ENCODE data around the gene SMIM21. TPM values are rescaled to one million over a fixed set of nuclear protein-coding genes. Genes with fewer than 3 reads are reported as not detected.

The SMIM21 gene
- not detected for total RNA-seq

DNA sequence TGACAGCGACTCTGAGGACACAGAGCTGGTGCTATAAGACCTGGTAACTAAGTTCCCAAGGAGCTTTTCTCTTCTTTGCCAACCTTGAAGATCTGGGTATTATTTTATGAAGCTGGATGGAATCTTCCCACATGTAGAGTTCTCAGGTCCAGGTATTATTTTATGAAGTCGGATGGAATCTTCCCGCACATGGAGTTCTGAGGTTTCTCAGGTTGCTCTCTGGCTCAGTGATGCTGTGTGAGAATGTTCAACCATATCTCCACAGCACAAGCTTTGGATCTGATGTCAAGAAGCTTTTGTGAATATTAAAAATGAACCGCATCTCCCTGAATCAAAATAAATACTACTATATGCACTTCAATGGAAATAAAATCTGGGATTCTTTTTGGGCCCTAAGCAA, at the start of gene SMIM21:
Gene SMIM21, minus strand, starts transcription at position 101 of the 400 bp plus-strand sequence. CDS start 140 bp downstream, outside the sequence.
- no peak for DNase-seq

GRCh38 chr18:75475228-75475627, 47.7 kb upstream of the SMIM21 start:
- no peak for DNase-seq

GRCh38 chr18:75474332-75474731, 46.8 kb upstream of the SMIM21 start:
- no peak for DNase-seq

DNA sequence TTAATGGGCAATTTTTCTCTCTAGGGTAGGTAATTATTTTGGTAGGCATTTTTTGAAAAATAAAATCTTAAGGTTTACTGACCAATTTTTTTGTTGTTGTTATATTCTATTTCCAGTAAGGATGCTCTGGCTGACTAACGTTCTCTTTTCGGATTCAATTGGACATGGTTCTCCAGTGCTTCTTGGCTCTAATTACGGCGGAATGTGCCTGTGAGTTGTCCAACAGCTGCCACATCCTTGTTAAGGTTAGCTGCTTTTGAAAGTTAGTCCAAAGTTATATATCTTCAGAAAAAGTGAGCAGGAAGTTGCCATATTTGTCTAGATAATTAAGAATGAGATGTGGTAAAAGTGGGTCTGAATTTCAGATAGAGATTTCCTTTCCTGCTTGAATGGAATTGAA, 45.8 kb upstream of the SMIM21 start:
- DNase-seq = no peak

GRCh38 chr18:75472906-75473305, 45.4 kb upstream of the SMIM21 start:
- no peak for DNase-seq

DNA sequence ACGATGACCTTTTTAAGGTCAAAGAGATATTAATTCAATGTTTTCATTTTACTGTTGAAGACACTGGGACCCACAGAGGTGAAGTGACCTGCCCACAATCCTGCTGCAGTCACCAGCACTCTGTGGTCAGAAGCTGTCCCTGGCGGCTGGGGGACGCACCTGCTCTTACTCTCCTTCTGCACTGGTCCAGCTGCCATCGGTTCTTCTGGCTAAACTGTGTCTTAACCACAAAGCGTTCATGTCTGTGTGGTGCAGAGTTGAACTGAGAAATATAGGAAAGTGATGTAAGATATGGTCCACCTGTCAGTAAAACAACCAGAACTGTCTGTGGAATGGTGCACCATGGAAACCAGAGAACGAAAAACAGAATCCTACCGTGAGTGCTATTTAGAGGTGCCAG, 44.9 kb upstream of the SMIM21 start:
- no peak for DNase-seq

DNA sequence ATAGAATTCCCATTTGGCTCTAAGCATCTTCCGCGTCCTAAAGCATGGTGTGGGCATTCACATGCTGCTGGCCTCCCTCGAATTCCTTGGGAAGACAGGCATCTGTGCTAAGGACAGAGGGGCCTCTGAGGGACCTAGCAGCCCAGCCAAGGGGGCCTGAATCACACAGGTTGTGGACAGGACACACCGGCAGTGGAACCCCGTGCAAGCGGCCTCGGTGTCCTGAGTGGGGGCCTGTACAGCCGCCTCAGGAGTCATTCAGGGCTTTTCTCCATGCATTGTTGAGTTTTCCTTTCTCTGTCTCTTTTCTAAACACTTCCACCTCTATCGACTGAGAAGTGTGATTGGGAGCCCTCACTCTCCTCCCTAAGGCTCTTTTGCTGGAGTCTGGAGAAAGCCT, 44.3 kb upstream of the SMIM21 start:
- DNase-seq = no peak

DNA sequence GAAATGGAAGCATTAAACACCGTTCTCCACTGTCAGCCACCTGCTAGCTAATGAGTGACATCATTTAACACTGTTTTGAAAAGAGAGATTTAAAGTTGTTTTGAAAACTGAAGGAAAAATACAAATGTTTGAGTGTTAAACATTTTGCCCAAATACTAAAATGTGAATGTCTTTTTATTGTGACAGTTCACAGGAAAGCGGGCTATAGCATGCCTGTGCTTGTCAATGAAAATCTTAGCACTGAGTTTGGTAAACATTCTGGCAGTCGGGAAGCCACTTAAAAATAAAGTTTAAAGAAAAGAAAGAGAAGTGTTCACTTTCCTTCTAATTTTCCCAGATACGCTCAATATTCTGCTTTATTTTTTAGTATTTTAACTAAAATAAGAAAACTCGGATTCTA, 40.3 kb upstream of the SMIM21 start:
- no peak for DNase-seq

DNA sequence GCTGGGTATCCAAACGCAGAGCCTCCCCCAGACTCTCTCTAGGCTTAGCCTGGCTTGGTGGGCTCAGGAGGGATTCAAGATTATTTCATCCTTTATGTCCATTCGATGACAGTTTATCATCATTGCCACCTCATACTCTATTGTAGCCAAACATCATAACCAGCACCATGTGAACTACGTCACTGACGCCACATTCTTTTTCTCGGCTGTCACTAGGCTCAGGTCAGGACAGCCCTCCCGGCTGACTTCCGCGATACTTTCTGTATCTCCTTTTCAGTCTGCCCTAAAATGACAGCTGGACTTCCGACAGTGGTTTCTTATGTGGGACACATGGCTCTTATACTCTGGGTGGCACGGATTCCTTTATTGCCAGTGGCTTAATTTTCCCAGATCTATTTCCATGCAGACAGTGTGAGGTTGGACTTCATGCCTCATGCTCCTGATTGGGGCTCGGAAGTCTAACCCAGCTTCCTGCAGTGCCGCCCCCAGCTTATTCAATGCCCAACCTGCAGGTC, 39.8 kb upstream of the SMIM21 start:
- DNase-seq = no peak

- DNase-seq = no peak
Measured at GRCh38 chr18:75464356-75464755, 36.9 kb upstream of the SMIM21 start.

GRCh38 chr18:75462178-75462832, 34.8 kb upstream of the SMIM21 start:
- no peak for DNase-seq

DNA sequence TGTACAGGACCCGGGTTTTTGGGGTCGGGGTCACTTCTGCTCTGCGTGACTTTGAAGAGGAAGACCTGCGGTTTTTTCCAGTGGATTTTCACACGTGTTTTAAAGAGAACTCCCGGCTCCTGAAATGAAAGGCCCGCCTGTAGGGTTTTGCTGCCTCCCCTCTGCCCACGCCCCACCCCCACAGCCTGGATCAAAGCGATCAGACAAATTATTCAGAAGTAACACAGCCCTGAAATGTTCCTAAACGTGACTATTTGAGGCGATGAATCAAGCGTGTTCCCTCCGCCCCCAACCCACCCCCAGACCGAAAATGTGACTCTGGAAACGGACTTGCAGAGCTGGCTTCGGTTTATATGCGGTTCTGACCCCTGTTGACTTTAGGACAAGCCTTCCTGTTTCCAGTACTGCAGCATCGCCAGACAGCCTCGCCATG, 28.7 kb upstream of the SMIM21 start:
- no peak for DNase-seq

GRCh38 chr18:75455249-75456198, 28.0 kb upstream of the SMIM21 start:
- DNase-seq = no peak

DNA sequence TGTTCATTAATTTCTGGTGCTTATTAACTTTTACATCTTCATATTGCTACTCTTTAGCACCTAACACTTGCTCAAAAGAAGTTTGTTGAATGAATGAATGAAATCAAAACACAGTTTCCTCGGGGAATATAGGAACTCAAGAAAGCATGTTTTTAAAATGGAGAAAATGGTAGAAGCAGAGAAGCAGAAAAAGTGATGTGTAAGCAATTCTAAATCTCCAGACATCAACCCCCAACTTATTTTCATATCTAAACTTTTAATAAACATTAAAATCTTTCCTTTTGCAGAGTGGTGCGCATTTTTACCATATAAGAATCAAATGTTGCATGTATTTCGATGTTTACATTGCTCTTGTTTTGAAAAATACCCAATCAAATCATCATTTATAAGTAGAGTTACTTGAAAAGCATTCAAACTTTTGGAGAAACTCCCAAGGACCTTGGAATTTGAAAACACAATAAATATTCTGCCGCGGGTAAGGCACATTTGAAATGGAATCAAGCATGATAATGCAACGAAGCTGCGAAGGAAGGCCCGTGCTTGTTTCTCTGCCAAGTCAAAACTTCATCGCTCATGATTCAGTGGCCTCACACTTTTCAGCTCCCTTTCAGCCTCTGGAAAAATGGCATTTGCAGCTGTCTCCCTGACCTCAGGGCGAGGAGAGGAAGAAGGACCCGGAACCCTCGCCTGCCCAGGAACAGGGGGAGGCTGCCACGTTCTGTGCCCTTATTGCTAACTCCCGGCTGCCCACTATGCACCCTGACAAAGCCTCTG, 26.7 kb upstream of the SMIM21 start:
- no peak for DNase-seq

GRCh38 chr18:75450906-75451305, 23.4 kb upstream of the SMIM21 start:
- no peak for DNase-seq

DNA sequence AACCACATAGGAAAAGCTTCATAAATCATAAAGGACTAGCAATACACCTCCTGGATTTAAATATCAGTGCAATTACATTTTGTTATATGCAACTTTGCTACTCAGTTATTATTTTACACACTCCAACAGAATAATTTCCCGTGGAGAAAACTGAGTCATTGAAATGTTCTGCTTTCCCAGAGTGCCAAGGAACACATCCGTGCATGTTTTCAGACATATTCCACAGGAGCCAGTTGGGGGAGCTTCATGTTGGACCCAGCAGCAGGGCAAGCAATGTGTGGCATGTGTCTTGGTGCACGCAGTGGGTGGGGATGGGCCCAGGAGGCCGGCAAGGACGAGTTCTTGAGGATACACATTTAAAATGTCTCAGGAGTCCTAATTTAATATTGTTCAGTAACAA, 14.4 kb upstream of the SMIM21 start:
- no peak for DNase-seq

- DNase-seq = no peak
Measured at GRCh38 chr18:75439348-75439747, 11.8 kb upstream of the SMIM21 start.

GRCh38 chr18:75438891-75439290, 11.4 kb upstream of the SMIM21 start:
- DNase-seq = no peak

- no peak for DNase-seq
Measured at GRCh38 chr18:75437979-75438378, 10.5 kb upstream of the SMIM21 start.

DNA sequence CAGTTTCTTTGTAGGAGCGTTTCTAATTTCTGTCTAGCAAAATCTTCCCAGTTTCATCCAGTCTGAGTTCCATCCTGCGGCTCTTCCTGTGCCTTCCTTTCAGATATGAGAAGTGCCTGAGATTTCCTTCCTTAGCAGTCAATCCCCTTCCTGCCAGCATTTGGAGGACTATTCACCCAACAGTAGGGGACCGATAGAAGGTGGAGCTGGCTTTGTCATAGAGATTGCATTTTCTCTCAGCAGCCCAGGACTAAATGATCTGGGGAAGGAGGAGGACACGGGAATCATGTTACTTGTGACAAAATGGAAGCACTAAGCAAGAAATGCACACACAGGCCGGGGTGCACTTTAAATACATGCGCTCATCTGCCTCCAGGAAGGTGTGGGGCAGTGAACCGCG, 5.6 kb upstream of the SMIM21 start:
- no peak for DNase-seq

GRCh38 chr18:75429975-75430374, 2.5 kb upstream of the SMIM21 start:
- no peak for DNase-seq

- DNase-seq = no peak
Measured at GRCh38 chr18:75428490-75428889, 987 bp upstream of the SMIM21 start.
